Suprapubic skin (tissue), 4 donors: ENCODE results near the gene TAS2R9. TPM values are rescaled to one million over a fixed set of nuclear protein-coding genes. Genes with fewer than 3 reads are reported as not detected.

Experiments used
- DNase-seq, 2 donors: peaks; one replicate each; pipeline ENCODE4 v3.0.0-alpha.2; 2019; ENCODE audit warnings: low spot score in 2 of 2
- H3K27ac ChIP-seq: fragments of 200-600 bp; sonication (generic); one replicate; pipeline ENCODE4 v1.5.1; 2019
- H3K27me3 ChIP-seq: fragments of 200-600 bp; sonication (generic); one replicate; pipeline ENCODE4 v1.5.1; 2019
- H3K36me3 ChIP-seq: fragments of 200-600 bp; sonication (generic); one replicate; pipeline ENCODE4 v1.5.1; 2019
- H3K4me1 ChIP-seq: fragments of 200-600 bp; sonication (generic); one replicate; pipeline ENCODE4 v1.5.1; 2019
- H3K4me3 ChIP-seq: fragments of 200-600 bp; sonication (generic); one replicate; pipeline ENCODE4 v1.5.1; 2019; ENCODE audit warnings: mild to moderate bottlenecking
- H3K9me3 ChIP-seq: fragments of 200-600 bp; sonication (generic); one replicate; pipeline ENCODE4 v1.5.1; 2019
- CTCF ChIP-seq, 2 donors: fragments of 200-600 bp in 1 of 2; fragments of 450-650 bp in 1 of 2; sonication (generic) in 1 of 2; IDR thresholded peaks; one replicate each; pipeline ENCODE4 v1.5.1; 2016 to 2019; ENCODE audit warnings: antibody characterized with exemption in 2 of 2, mild to moderate bottlenecking in 1 of 2, moderate library complexity in 1 of 2
- EP300 ChIP-seq: sonication (generic); formaldehyde crosslinking; IDR thresholded peaks from one replicate; pipeline ENCODE4 v1.6.1; 2017; ENCODE audit warnings: antibody characterized with exemption
- POLR2A ChIP-seq, 2 donors: fragments of 450-650 bp; IDR thresholded peaks; one replicate each; pipeline ENCODE4 v1.6.1; 2017; ENCODE audit warnings: antibody characterized with exemption in 2 of 2, mild to moderate bottlenecking in 2 of 2, moderate library complexity in 2 of 2
- POLR2AphosphoS5 ChIP-seq, 3 donors: sonication (generic); formaldehyde crosslinking; IDR thresholded peaks; one replicate each; pipeline ENCODE4 v1.6.1; 2017; ENCODE audit warnings: antibody characterized with exemption in 3 of 3
- WGBS: methylation state at CpG from one replicate; pipeline ENCODE4 v1.1.5; 2018; 5-methylcytosine and 5-hydroxymethylcytosine counted together
- total RNA-seq, 4 donors: library from RNA; depleted of rRNA; stranded (reverse); fragments of >200 nt; gene quantifications; one replicate each; pipeline ENCODE4 v1.1.0, GENCODE V29; 2016

TAS2R9 gene
- total RNA-seq, 4 donors from 2014 or later = not detected

- TF ChIP-seq EP300 (no peak), CTCF (IDR thresholded peaks at IDR 0.05) (no peak), POLR2AphosphoS5 (IDR thresholded peaks at IDR 0.05) (no peak), POLR2A (IDR thresholded peaks at IDR 0.05) (no peak)
- peaks cover 6% of the 10 kb centered on the region for H3K36me3 ChIP-seq
Measured at GRCh38 chr12:10847744-10848143, 37.8 kb upstream of the TAS2R9 start.

GRCh38 chr12:10842862-10843261 is 32.9 kb upstream of the TAS2R9 start:
- Histone ChIP-seq H3K27ac (no peak overlapping the region), H3K4me1 (no peaks in the 10 kb centered on the region), H3K36me3 (peaks cover 6% of the 10 kb centered on the region), H3K9me3 (no peaks in the 10 kb centered on the region), H3K4me3 (no peak overlapping the region), H3K27me3 (no peaks in the 10 kb centered on the region)
- WGBS = 100% methylated on average over 2 of the region's 2 CpGs
- TF ChIP-seq POLR2A (IDR thresholded peaks at IDR 0.05) (no peak), EP300 (no peak), POLR2AphosphoS5 (IDR thresholded peaks at IDR 0.05) (no peak), CTCF (IDR thresholded peaks at IDR 0.05) (no peak)
- no peak for DNase-seq

More at GRCh38 chr12:10847744-10848143, 37.8 kb upstream of the TAS2R9 start:
- DNase-seq = no peak
- Histone ChIP-seq H3K4me3 (no peak overlapping the region), H3K27ac (no peak overlapping the region), H3K9me3 (no peaks in the 10 kb centered on the region), H3K4me1 (no peaks in the 10 kb centered on the region), H3K27me3 (no peaks in the 10 kb centered on the region)
- WGBS = 27% methylated on average over 2 of the region's 2 CpGs

GRCh38 chr12:10838461-10838860 is 28.5 kb upstream of the TAS2R9 start:
- Histone ChIP-seq H3K9me3 (no peaks in the 10 kb centered on the region), H3K36me3 (peaks cover 3% of the 10 kb centered on the region), H3K27ac (no peak overlapping the region), H3K27me3 (no peaks in the 10 kb centered on the region), H3K4me1 (no peaks in the 10 kb centered on the region), H3K4me3 (no peak overlapping the region)
- TF ChIP-seq CTCF (IDR thresholded peaks at IDR 0.05) (no peak), POLR2AphosphoS5 (IDR thresholded peaks at IDR 0.05) (no peak), POLR2A (IDR thresholded peaks at IDR 0.05) (no peak), EP300 (no peak)
- 83% methylated on average over 3 of the region's 3 CpGs for WGBS
- DNase-seq = no peak

- 95% methylated on average over 1 of the region's 1 CpG for WGBS
- no peak for TF ChIP-seq POLR2A (IDR thresholded peaks at IDR 0.05)
- no peaks in the 10 kb centered on the region for H3K27me3 ChIP-seq
Measured at GRCh38 chr12:10829994-10830393, 20.0 kb upstream of the TAS2R9 start.

GRCh38 chr12:10826258-10826657 is 16.3 kb upstream of the TAS2R9 start, which contains the start of gene TAS2R10:
TSS of gene TAS2R10 (minus strand) at chr12:10826358. CDS start at chr12:10826269, 89 bp downstream.
- no peak for TF ChIP-seq EP300
- no peak for TF ChIP-seq CTCF (IDR thresholded peaks at IDR 0.05)
- no peak for TF ChIP-seq POLR2AphosphoS5 (IDR thresholded peaks at IDR 0.05)
- no peak for TF ChIP-seq POLR2A (IDR thresholded peaks at IDR 0.05)
- no peak within 1 kb of the TSS for H3K27ac ChIP-seq
- no peaks in the 10 kb centered on the region for H3K4me1 ChIP-seq
- no peak for DNase-seq
- H3K27me3 ChIP-seq = no peaks in the 10 kb centered on the region
- H3K4me3 ChIP-seq = no peak within 1 kb of the TSS
- no peaks in the 10 kb centered on the region for H3K36me3 ChIP-seq
- 89% methylated on average over 3 of the region's 3 CpGs for WGBS
- H3K9me3 ChIP-seq = no peaks in the 10 kb centered on the region

More at GRCh38 chr12:10829994-10830393, 20.0 kb upstream of the TAS2R9 start:
- Histone ChIP-seq H3K9me3 (no peaks in the 10 kb centered on the region), H3K36me3 (no peaks in the 10 kb centered on the region), H3K4me1 (no peaks in the 10 kb centered on the region), H3K4me3 (no peak overlapping the region), H3K27ac (no peak overlapping the region)
- DNase-seq = no peak

- Histone ChIP-seq H3K4me3 (no peak overlapping the region), H3K9me3 (no peaks in the 10 kb centered on the region), H3K27me3 (no peaks in the 10 kb centered on the region), H3K36me3 (no peaks in the 10 kb centered on the region), H3K4me1 (no peaks in the 10 kb centered on the region), H3K27ac (no peak overlapping the region)
- WGBS = 74% methylated on average over 3 of the region's 3 CpGs
- no peak for DNase-seq
- TF ChIP-seq POLR2AphosphoS5 (IDR thresholded peaks at IDR 0.05) = no peak
- no peak for TF ChIP-seq CTCF (IDR thresholded peaks at IDR 0.05)
- no peak for TF ChIP-seq POLR2A (IDR thresholded peaks at IDR 0.05)
- TF ChIP-seq EP300 = no peak
Measured at GRCh38 chr12:10824957-10825356, 15.0 kb upstream of the TAS2R9 start.
